IMR-90 (cell line): ENCODE data around the gene SSBP3. TPM values are rescaled to one million over a fixed set of nuclear protein-coding genes. Genes with fewer than 3 reads are reported as not detected.

Experiments
- ATAC-seq: fragments of 200-7000 bp; cut with Tn5 transposase; 2 replicates; pipeline ENCODE4 v1.9.1; 2020; ENCODE audit warnings: low read depth, mild to moderate bottlenecking, moderate library complexity
- BruUV-seq: library from RNA; stranded (reverse); fragments of 400-500 nt; replicated peaks from 2 replicates; lab custom pipeline; 2021; lab: Mats Ljungman, UMichigan
- CTCF ChIA-PET: fragments of 300-600 bp; formaldehyde crosslinking; extraction: SDS; loops from one replicate; lab custom pipeline; 2021; ENCODE audit warnings: antibody characterized with exemption; lab: Yijun Ruan, JAX
- POLR2A ChIA-PET: fragments of 300-600 bp; sonication (Branson Sonifier 250); formaldehyde crosslinking; loops from one replicate; lab custom pipeline; 2022; ENCODE audit warnings: antibody characterized with exemption; ENCODE audit not compliant: unreplicated experiment; lab: Charles Lee
- DNase-seq: peaks from one replicate; pipeline ENCODE4 v3.0.0; 2013
- H2AFZ ChIP-seq: replicated peaks from 2 replicates; pipeline ENCODE3; 2013; ENCODE audit warnings: low read length, mild to moderate bottlenecking; ENCODE audit not compliant: poor library complexity
- H2AK5ac ChIP-seq: 2 replicates; pipeline ENCODE4 v1.6.1; 2013; ENCODE audit warnings: low read depth, low read length, inconsistent platforms
- H2AK9ac ChIP-seq: replicated peaks from 2 replicates; pipeline ENCODE3; 2013; ENCODE audit warnings: mild to moderate bottlenecking, low read depth, low read length, moderate library complexity; ENCODE audit not compliant: poor library complexity
- H2BK120ac ChIP-seq: 2 replicates; pipeline ENCODE4 v1.6.1; 2013; ENCODE audit warnings: low read depth, low read length, inconsistent platforms
- H2BK15ac ChIP-seq: 3 replicates; pipeline ENCODE4 v1.6.1; 2013; ENCODE audit warnings: low read depth, low read length, inconsistent platforms
- H2BK20ac ChIP-seq: 2 replicates; pipeline ENCODE4 v1.6.1; 2013; ENCODE audit warnings: low read depth, mild to moderate bottlenecking, inconsistent platforms, low read length, moderate library complexity
- H2BK5ac ChIP-seq: 2 replicates; pipeline ENCODE4 v1.6.1; 2013; ENCODE audit warnings: mild to moderate bottlenecking, low read depth, low read length, inconsistent platforms; ENCODE audit not compliant: poor library complexity, severe bottlenecking
- H3K14ac ChIP-seq: replicated peaks from 2 replicates; pipeline ENCODE4 v1.6.1; 2013; ENCODE audit warnings: low read depth, low read length, inconsistent platforms
- H3K18ac ChIP-seq: 2 replicates; pipeline ENCODE4 v1.6.1; 2013; ENCODE audit warnings: low read depth, low read length, control low read depth
- H3K23ac ChIP-seq: 2 replicates; pipeline ENCODE4 v1.6.1; 2013; ENCODE audit warnings: low read depth, low read length, inconsistent platforms
- H3K27ac ChIP-seq: 2 replicates; pipeline ENCODE4 v1.5.1; 2013; ENCODE audit warnings: mild to moderate bottlenecking, control low read depth, low read length; ENCODE audit not compliant: insufficient read depth
- H3K27me3 ChIP-seq: 2 replicates; pipeline ENCODE4 v1.6.1; 2013; ENCODE audit warnings: low read length; ENCODE audit not compliant: control insufficient read depth, insufficient read depth
- H3K36me3 ChIP-seq: 2 replicates; pipeline ENCODE4 v1.6.1; 2013; ENCODE audit warnings: low read length, mixed read lengths; ENCODE audit not compliant: control insufficient read depth, insufficient read depth
- H3K4ac ChIP-seq: 2 replicates; pipeline ENCODE4 v1.6.1; 2013; ENCODE audit warnings: low read depth, low read length, inconsistent platforms
- H3K4me1 ChIP-seq: 2 replicates; pipeline ENCODE4 v1.6.1; 2013; ENCODE audit warnings: low read length, mixed read lengths; ENCODE audit not compliant: control insufficient read depth, insufficient read depth
- H3K4me2 ChIP-seq: 2 replicates; pipeline ENCODE4 v1.6.1; 2013; ENCODE audit warnings: low read depth, mild to moderate bottlenecking, control low read depth, low read length, moderate library complexity
- H3K4me3 ChIP-seq: 2 replicates; pipeline ENCODE4 v1.5.1; 2013; ENCODE audit warnings: low read depth, mild to moderate bottlenecking, control low read depth, low read length, moderate library complexity; ENCODE audit not compliant: insufficient read depth
- H3K56ac ChIP-seq: 2 replicates; pipeline ENCODE4 v1.6.1; 2013; ENCODE audit warnings: low read length, inconsistent platforms; ENCODE audit not compliant: insufficient read depth; ENCODE audit errors: extremely low read depth
- H3K79me1 ChIP-seq, 2 experiments: 2 replicates each; pipeline ENCODE4 v1.6.1; 2013; ENCODE audit warnings: low read length in 2 of 2, inconsistent platforms in 1 of 2, low read depth in 1 of 2
- H3K9ac ChIP-seq: 2 replicates; pipeline ENCODE4 v1.6.1; 2013; ENCODE audit warnings: low read depth, low read length, control low read depth
- H3K9me1 ChIP-seq: 2 replicates; pipeline ENCODE4 v1.6.1; 2013; ENCODE audit warnings: low read length, inconsistent platforms; ENCODE audit not compliant: insufficient read depth
- H3K9me3 ChIP-seq: 2 replicates; pipeline ENCODE4 v1.6.1; 2013; ENCODE audit warnings: low read length; ENCODE audit not compliant: control insufficient read depth, insufficient read depth
- H4K20me1 ChIP-seq: 2 replicates; pipeline ENCODE4 v1.6.1; 2013; ENCODE audit warnings: low read length, inconsistent platforms; ENCODE audit not compliant: insufficient read depth
- H4K5ac ChIP-seq: 2 replicates; pipeline ENCODE4 v1.6.1; 2013; ENCODE audit warnings: mild to moderate bottlenecking, low read depth, low read length, control low read depth
- H4K8ac ChIP-seq, 2 experiments: 2 replicates each; pipeline ENCODE4 v1.6.1; 2013; ENCODE audit warnings: low read depth in 2 of 2, low read length in 2 of 2, control low read depth in 1 of 2, inconsistent platforms in 1 of 2
- H4K91ac ChIP-seq: 2 replicates; pipeline ENCODE4 v1.6.1; 2013; ENCODE audit warnings: low read depth, low read length, inconsistent platforms; ENCODE audit not compliant: insufficient read depth
- RCOR1 ChIP-seq: IDR thresholded peaks from 2 replicates; pipeline ENCODE4 v1.6.1; 2012; ENCODE audit warnings: mild to moderate bottlenecking, low read length, improper control_type of control experiment; ENCODE audit not compliant: insufficient replicate concordance
- SMC3 ChIP-seq: fragments of 150-350 bp; IDR thresholded peaks from 2 replicates; pipeline ENCODE4 v1.6.1; 2016; ENCODE audit warnings: low read depth, mild to moderate bottlenecking, antibody characterized with exemption, low read length, moderate library complexity
- WGBS, 2 experiments: methylation state at CpG; one replicate each; pipeline versions ENCODE4 v1.1.5 to v1.1.7; 2013; ENCODE audit warnings: missing lambda C conversion rate in 2 of 2; ENCODE audit not compliant: insufficient read length in 1 of 2; ENCODE audit errors: extremely low coverage in 2 of 2; 5-methylcytosine and 5-hydroxymethylcytosine counted together
- dilution Hi-C: fragments of 300-500 bp; cut with HindIII; formaldehyde crosslinking; loops from one replicate; pipeline ENCODE4 v1.14.3; 2018; ENCODE audit warnings: low sequenced_read_pairs; ENCODE audit not compliant: unreplicated experiment
- in situ Hi-C: fragments of 300-500 bp; cut with MboI; formaldehyde crosslinking; loops from 3 replicates; pipeline ENCODE4 v1.14.3; 2019; ENCODE audit warnings: low sequenced_read_pairs, inconsistent platforms, mixed read lengths
- intact Hi-C: fragments of 100-400 bp; cut with micrococcal nuclease; formaldehyde crosslinking; loops from 2 replicates; pipeline ENCODE4 v1.10.0; 2022
- polyA plus RNA-seq, 3 experiments: library from polyadenylated mRNA; depleted of rRNA; stranded (reverse); fragments of >200 nt; gene quantifications; 2 replicates each; pipeline ENCODE4 v1.2.3, GENCODE V29; 2012; ENCODE audit warnings: low replicate concordance in 1 of 3
- total RNA-seq: library from RNA; depleted of rRNA; stranded (reverse); fragments of >200 nt; gene quantifications from 2 replicates; pipeline ENCODE4 v1.2.3, GENCODE V29; 2012
- TF ChIP-seq, protein P1 (sequence below): fragments of 150-350 bp; IDR thresholded peaks from 2 replicates; pipeline ENCODE4 v1.6.1; 2017; ENCODE audit warnings: mild to moderate bottlenecking, antibody characterized with exemption, low read length, low read depth

SSBP3 gene
- total and polyA plus RNA-seq, 2 of the 4 experiments (the other 2 are of a cell fraction) = 10.9 to 39.6 TPM

DNA sequence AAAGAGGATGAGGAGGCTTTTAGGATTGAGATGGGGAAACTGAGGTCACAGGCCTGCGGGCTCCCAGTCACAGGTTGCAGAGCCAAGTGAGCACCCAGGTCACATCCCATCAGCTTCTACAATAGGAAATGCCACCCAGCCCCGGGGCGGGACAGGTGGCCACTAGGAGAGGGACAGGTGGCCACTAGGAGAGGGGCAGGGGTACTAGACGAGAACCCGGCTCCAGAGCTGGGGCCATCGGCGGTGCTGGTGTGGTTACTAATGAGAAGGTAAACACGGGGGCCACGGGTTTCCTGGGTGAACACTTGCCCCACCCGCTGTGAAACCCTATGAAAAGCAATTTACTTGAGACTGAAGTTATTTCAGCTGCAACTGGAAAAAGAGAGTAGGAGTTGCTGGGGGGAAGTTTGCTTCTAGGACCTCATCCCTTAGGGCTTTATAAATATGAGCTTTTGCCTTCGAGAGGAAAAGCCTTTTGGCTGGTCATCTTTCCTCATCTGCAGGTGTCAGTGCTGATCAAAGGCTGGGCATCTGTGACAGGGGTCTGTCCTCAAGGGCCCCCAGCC, 153.7 kb downstream of the SSBP3 start (continued):
- TF ChIP-seq RCOR1 = no peak

DNA sequence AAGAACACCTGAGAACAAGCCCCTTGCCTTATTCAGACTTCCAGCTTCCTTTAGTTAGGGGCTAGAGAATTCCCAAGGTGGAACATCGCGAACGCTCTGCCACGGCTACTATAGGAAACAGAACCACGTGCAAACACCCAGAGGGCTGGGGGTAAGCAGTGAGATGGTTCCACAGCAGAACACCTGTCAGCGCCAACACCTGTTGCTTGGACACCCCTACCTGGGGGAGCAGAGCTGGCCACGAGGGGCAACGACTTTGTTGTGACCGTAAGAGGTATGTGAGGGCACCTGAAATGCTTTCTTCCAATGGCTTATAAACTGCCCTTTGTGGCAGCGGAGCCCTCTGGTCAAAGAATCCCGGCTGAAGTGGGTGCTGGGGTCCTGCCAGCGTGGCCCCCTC, 155.5 kb downstream of the SSBP3 start:
- no peak overlapping the region for H2BK120ac ChIP-seq
- WGBS, 2 experiments = 94% methylated on average over 5 of the region's 12 CpGs; no CpG with 5 or more reads in 1 of the 2 experiments
- no peak for DNase-seq
- H3K36me3 ChIP-seq = peaks cover 42% of the 10 kb centered on the region
- peaks cover 17% of the 10 kb centered on the region for H3K9me1 ChIP-seq
- H2BK5ac ChIP-seq = no peak overlapping the region
- H4K91ac ChIP-seq = no peak overlapping the region
- dilution Hi-C loops (no loop called here), in situ Hi-C loops (no loop called here), intact Hi-C loops (loop anchor here (5.0 kb wide), 1 partner anchor 237 kb away; no protein-coding TSS in a partner anchor)
- CTCF ChIA-PET = no interaction called here
- no peak overlapping the region for H2BK15ac ChIP-seq
- no peak overlapping the region for H2BK20ac ChIP-seq
- no peak overlapping the region for H3K4me3 ChIP-seq
- H3K4me2 ChIP-seq = no peak overlapping the region
- H2AFZ ChIP-seq = no peak overlapping the region
- no peak overlapping the region for H3K9ac ChIP-seq
- POLR2A ChIA-PET = no interaction called here
- H2AK5ac ChIP-seq = no peak overlapping the region
- H2AK9ac ChIP-seq = no peak overlapping the region
- no peak overlapping the region for H3K56ac ChIP-seq
- no peak overlapping the region for H4K5ac ChIP-seq
- peaks cover 15 to 37% of the 10 kb centered on the region in 2 experiments; a peak in 3 of 4 replicates for H3K79me1 ChIP-seq
- H3K9me3 ChIP-seq = no peaks in the 10 kb centered on the region
- no peaks in the 10 kb centered on the region for H3K27me3 ChIP-seq
- H4K20me1 ChIP-seq = peaks cover 14% of the 10 kb centered on the region; the same call in 1 of the 2 replicates
- no peak for ATAC-seq
- H3K23ac ChIP-seq = no peak overlapping the region
- BruUV-seq = no TSS peak
- no peak overlapping the region for H3K4ac ChIP-seq
- H3K4me1 ChIP-seq = peaks cover 22% of the 10 kb centered on the region
- TF ChIP-seq SMC3 = no peak
- TF ChIP-seq, protein P1, sequence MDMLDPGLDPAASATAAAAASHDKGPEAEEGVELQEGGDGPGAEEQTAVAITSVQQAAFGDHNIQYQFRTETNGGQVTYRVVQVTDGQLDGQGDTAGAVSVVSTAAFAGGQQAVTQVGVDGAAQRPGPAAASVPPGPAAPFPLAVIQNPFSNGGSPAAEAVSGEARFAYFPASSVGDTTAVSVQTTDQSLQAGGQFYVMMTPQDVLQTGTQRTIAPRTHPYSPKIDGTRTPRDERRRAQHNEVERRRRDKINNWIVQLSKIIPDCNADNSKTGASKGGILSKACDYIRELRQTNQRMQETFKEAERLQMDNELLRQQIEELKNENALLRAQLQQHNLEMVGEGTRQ = no peak
- H4K8ac ChIP-seq = no peak overlapping the region
- H3K27ac ChIP-seq = no peak overlapping the region
- no peak overlapping the region for H3K18ac ChIP-seq
- no peak overlapping the region for H3K14ac ChIP-seq
